HEK293T (cell line): ENCODE results near the gene NOL4L.

Experiments
- BHLHE40 ChIP-seq: fragments of 450-650 bp; IDR thresholded peaks from 2 replicates; pipeline ENCODE4 v1.6.1; 2016; ENCODE audit warnings: mild to moderate bottlenecking, moderate library complexity, borderline replicate concordance
- ELF4 ChIP-seq: fragments of 450-650 bp; IDR thresholded peaks from 2 replicates; pipeline ENCODE4 v1.6.1; 2017; ENCODE audit warnings: antibody characterized with exemption
- FOXA1 ChIP-seq: fragments of 450-650 bp; IDR thresholded peaks from 2 replicates; pipeline ENCODE4 v1.6.1; 2016; ENCODE audit warnings: mild to moderate bottlenecking
- NFRKB ChIP-seq: fragments of 450-650 bp; IDR thresholded peaks from 2 replicates; pipeline ENCODE4 v1.6.1; 2016; ENCODE audit warnings: mild to moderate bottlenecking, moderate library complexity

DNA sequence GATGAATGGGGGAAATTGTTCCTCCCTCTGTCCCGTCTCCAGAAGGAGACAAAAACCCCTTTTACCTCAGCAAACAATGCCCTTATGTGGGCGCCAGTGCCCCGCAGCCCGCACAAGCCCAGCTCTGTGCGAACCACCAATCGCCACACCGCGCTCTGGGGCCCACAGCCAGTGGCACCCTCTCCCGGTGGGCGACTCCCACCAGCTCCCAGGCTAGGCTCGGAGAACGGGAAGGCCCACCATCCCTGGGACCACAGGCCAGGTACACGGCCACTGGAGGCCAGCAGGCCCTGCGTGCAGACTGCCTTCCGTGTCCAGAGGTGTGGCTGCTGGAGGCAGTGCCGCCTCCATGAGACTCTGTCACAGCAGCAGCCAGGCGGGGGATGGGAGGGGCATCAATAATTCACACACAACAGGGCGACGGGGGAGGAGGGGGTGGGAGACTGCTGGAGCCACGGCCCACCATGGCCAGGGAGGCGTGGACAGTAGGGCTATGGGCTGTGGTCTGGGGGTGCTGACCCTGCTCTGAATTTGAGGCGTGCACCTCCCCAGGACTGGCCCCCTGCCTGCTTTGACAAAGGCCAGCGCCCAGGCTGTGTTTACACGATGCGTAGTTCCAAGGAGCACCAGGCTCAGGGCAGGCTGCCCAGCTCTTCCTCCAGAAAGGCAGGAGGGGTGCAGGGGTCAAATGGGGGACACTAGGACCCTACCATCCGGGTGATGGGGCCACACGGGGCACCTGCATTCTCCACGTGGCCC lies 121.3 kb downstream of the NOL4L start:
- TF ChIP-seq NFRKB (no peak), ELF4 (no peak), BHLHE40 (no peak), FOXA1 (no peak)
